HepG2 (cell line): Measurements from ENCODE around the gene RAB40C. TPM values are rescaled to one million over a fixed set of nuclear protein-coding genes. Genes with fewer than 3 reads are reported as not detected.

Experiments used
- ATAC-seq: fragments of 200-7000 bp; cut with Tn5 transposase; 3 replicates; pipeline ENCODE4 v1.9.1; 2020; ENCODE audit warnings: mild to moderate bottlenecking, moderate library complexity
- BruUV-seq: library from RNA; stranded (reverse); fragments of 400-500 nt; replicated peaks from 2 replicates; lab custom pipeline; 2021; lab: Mats Ljungman, UMichigan
- CTCF ChIA-PET: fragments of 300-600 bp; formaldehyde crosslinking; extraction: SDS; loops from one replicate; lab custom pipeline; 2021; ENCODE audit warnings: low total read pairs, inconsistent platforms, low intra/inter-chr PET ratio; lab: Yijun Ruan, JAX
- POLR2A ChIA-PET: fragments of 350-600 bp; sonication (Branson Sonifier 250); formaldehyde crosslinking; loops from one replicate; lab custom pipeline; 2020; ENCODE audit warnings: antibody characterized with exemption, inconsistent platforms; lab: Yijun Ruan, JAX
- DNase-seq: peaks from one replicate; pipeline ENCODE4 v3.0.0-alpha.2; 2015; ENCODE audit warnings: low spot score
- FAIRE-seq: peaks from 3 replicates; lab custom pipeline; 2011; peaks lifted over from hg19 to GRCh38; lab: Jason Lieb, UNC
- H2AFZ ChIP-seq: one replicate; pipeline ENCODE4 v1.6.1; 2011; ENCODE audit warnings: low read length, inconsistent platforms
- H3K27ac ChIP-seq: fragments of 300-600 bp; 3 replicates; pipeline ENCODE4 v1.8.0; 2011; ENCODE audit warnings: mixed run types, mild to moderate bottlenecking, mixed read lengths, low read length, inconsistent platforms; ENCODE audit not compliant: insufficient read depth; ENCODE audit errors: extremely low read length
- H3K27me3 ChIP-seq, 2 experiments: fragments of 200-600 bp in 1 of 2; 2 replicates in 1 of 2; 3 replicates in 1 of 2; pipeline versions ENCODE4 v1.6.0 to v1.8.0; 2011; ENCODE audit warnings: low read length in 2 of 2, mild to moderate bottlenecking in 2 of 2, moderate library complexity in 2 of 2, inconsistent platforms in 1 of 2; ENCODE audit not compliant: insufficient read depth in 2 of 2, control insufficient read depth in 1 of 2
- H3K36me3 ChIP-seq, 2 experiments: fragments of 200-600 bp in 1 of 2; replicated peaks in 1 of 2; 2 replicates in 1 of 2; 3 replicates in 1 of 2; pipeline versions ENCODE4 v1.5.1 to v1.8.0; 2011; ENCODE audit warnings: low read length in 2 of 2, inconsistent platforms in 1 of 2; ENCODE audit not compliant: insufficient read depth in 2 of 2, control insufficient read depth in 1 of 2
- H3K4me1 ChIP-seq: 2 replicates; pipeline ENCODE4 v1.5.1; 2012; ENCODE audit warnings: low read length, inconsistent platforms; ENCODE audit not compliant: insufficient read depth
- H3K4me2 ChIP-seq: 2 replicates; pipeline ENCODE4 v1.6.0; 2011; ENCODE audit warnings: low read depth, low read length, inconsistent platforms
- H3K4me3 ChIP-seq, 3 experiments: fragments of 200-600 bp in 1 of 3; sonication (generic), shearing (Covaris generic) in 1 of 3; replicated peaks in 1 of 3; 2 replicates each; pipeline ENCODE4 v1.5.1; 2011 to 2016; ENCODE audit warnings: low read length in 3 of 3, inconsistent platforms in 2 of 3, low read depth in 2 of 3, mild to moderate bottlenecking in 2 of 3, control low read depth in 1 of 3, mixed read lengths in 1 of 3; ENCODE audit not compliant: insufficient read depth in 1 of 3
- H3K79me2 ChIP-seq: one replicate; pipeline ENCODE4 v1.6.1; 2011; ENCODE audit warnings: low read length, inconsistent platforms; ENCODE audit not compliant: insufficient read depth
- H3K9ac ChIP-seq: 2 replicates; pipeline ENCODE4 v1.6.0; 2011; ENCODE audit warnings: mild to moderate bottlenecking, low read depth, low read length, inconsistent platforms; ENCODE audit not compliant: insufficient read depth
- H3K9me3 ChIP-seq: 2 replicates; pipeline ENCODE4 v1.5.1; 2012; ENCODE audit warnings: mild to moderate bottlenecking, low read length
- H4K20me1 ChIP-seq: 2 replicates; pipeline ENCODE4 v1.6.0; 2011; ENCODE audit warnings: inconsistent platforms, mild to moderate bottlenecking, low read length, moderate library complexity; ENCODE audit not compliant: insufficient read depth
- AGO2 ChIP-seq: fragments of 200-400 bp; formaldehyde crosslinking; optimal IDR thresholded peaks from 2 replicates; pipeline ENCODE3; 2017; ENCODE audit warnings: mild to moderate bottlenecking, low read depth, low read length, moderate library complexity
- FOXK2 ChIP-seq: fragments of 450-650 bp; IDR thresholded peaks from 2 replicates; pipeline ENCODE4 v1.6.1; 2016
- HOXA3 ChIP-seq: sonication (generic); formaldehyde crosslinking; IDR thresholded peaks from 2 replicates; pipeline ENCODE4 v1.5.0; 2020; ENCODE audit warnings: missing genetic modification reagents
- KLF15 ChIP-seq: sonication (generic); formaldehyde crosslinking; IDR thresholded peaks from 2 replicates; pipeline ENCODE4 v1.8.1; 2023; ENCODE audit warnings: borderline replicate concordance, mild to moderate bottlenecking, inconsistent platforms, missing genetic modification reagents, mixed read lengths
- PHF21A ChIP-seq: sonication (generic); formaldehyde crosslinking; IDR thresholded peaks from 2 replicates; pipeline ENCODE4 v1.5.0; 2020; ENCODE audit warnings: mild to moderate bottlenecking, missing genetic modification reagents
- RBFOX2 ChIP-seq: fragments of 200-400 bp; formaldehyde crosslinking; IDR thresholded peaks from 2 replicates; pipeline ENCODE4 v1.6.1; 2017; ENCODE audit warnings: low read depth, mild to moderate bottlenecking, low read length
- SMARCE1 ChIP-seq: fragments of 450-650 bp; IDR thresholded peaks from 2 replicates; pipeline ENCODE4 v1.6.1; 2017; ENCODE audit warnings: borderline replicate concordance
- ZNF468 ChIP-seq: sonication (generic); formaldehyde crosslinking; IDR thresholded peaks from 2 replicates; pipeline ENCODE4 v1.8.0; 2022; ENCODE audit warnings: mild to moderate bottlenecking, moderate library complexity, missing genetic modification reagents
- WGBS: methylation state at CpG from one replicate; pipeline ENCODE4 v1.1.6; 2017; ENCODE audit warnings: low lambda C conversion rate; 5-methylcytosine and 5-hydroxymethylcytosine counted together
- in situ Hi-C: cut with HindIII; loops from 2 replicates; pipeline ENCODE4 v1.10.0; 2017; ENCODE audit warnings: low pct_unique_long_range_greater_than_20kb; ENCODE audit not compliant: extremely low pct_ligation_motif_present
- intact Hi-C: fragments of 100-400 bp; cut with micrococcal nuclease; formaldehyde crosslinking; loops from one replicate; pipeline ENCODE4 v1.10.0; 2022; ENCODE audit not compliant: unreplicated experiment
- polyA plus RNA-seq, 8 experiments: library from polyadenylated mRNA; depleted of rRNA in 3 of 8; stranded (reverse) in 7 of 8; unstranded in 1 of 8; fragments of >200 nt; fragmentation: Illumina TruSeq in 4 of 8; extraction: Trizol in 4 of 8; gene quantifications; 2 replicates each; pipeline versions ENCODE4 v1.2.1 to v1.2.3, GENCODE V29; 2011 to 2016; ENCODE audit warnings: low read depth in 4 of 8, missing spikeins in 1 of 8, mixed read lengths in 1 of 8; ENCODE audit not compliant: insufficient read depth in 1 of 8
- total RNA-seq, 5 experiments: library from RNA; depleted of rRNA; stranded (reverse); fragments of >200 nt; fragmentation: Illumina TruSeq; extraction: Trizol; gene quantifications; 2 replicates each; pipeline ENCODE4 v1.2.3, GENCODE V29; 2016; ENCODE audit warnings: low read depth in 1 of 5
- TF ChIP-seq, protein P1 (sequence below): sonication (generic); formaldehyde crosslinking; IDR thresholded peaks from 2 replicates; pipeline ENCODE4 v1.8.1; 2023; ENCODE audit warnings: missing genetic modification reagents, inconsistent platforms, borderline replicate concordance

Gene RAB40C
- total and polyA plus RNA-seq, 2 of the 13 experiments (the other 11 are each of a cell fraction or from before 2014, with no cell fraction given): 7.7 to 11.5 TPM

- DNase-seq: no peak
- Histone ChIP-seq H2AFZ (no peak overlapping the region), H3K9ac (0 out of 2 replicates have a peak overlapping the region, but pooled peaks have one; percentile 8), H3K4me1 (peaks cover 19% of the 10 kb centered on the region), H4K20me1 (no peaks in the 10 kb centered on the region), H3K4me2 (no peak overlapping the region), H3K79me2 (peaks cover 4% of the 10 kb centered on the region), H3K4me3 (no peak overlapping the region), H3K9me3 (no peaks in the 10 kb centered on the region), H3K36me3 (peaks cover 1 to 5% of the 10 kb centered on the region in 2 experiments; a peak in 1 of 5 replicates), H3K27me3 (no peaks in the 10 kb centered on the region), H3K27ac (no peak overlapping the region)
- ATAC-seq: no peak
- intact Hi-C loops (no loop called here), in situ Hi-C loops (no loop called here)
- no peak for TF ChIP-seq PHF21A (CRISPR knock-in tag)
- TF ChIP-seq FOXK2: no peak
- TF ChIP-seq KLF15 (CRISPR knock-in tag): no peak
- no peak for TF ChIP-seq SMARCE1
- TF ChIP-seq ZNF468 (CRISPR knock-in tag): no peak
- TF ChIP-seq RBFOX2: peak; percentile 48
- TF ChIP-seq, protein P1, sequence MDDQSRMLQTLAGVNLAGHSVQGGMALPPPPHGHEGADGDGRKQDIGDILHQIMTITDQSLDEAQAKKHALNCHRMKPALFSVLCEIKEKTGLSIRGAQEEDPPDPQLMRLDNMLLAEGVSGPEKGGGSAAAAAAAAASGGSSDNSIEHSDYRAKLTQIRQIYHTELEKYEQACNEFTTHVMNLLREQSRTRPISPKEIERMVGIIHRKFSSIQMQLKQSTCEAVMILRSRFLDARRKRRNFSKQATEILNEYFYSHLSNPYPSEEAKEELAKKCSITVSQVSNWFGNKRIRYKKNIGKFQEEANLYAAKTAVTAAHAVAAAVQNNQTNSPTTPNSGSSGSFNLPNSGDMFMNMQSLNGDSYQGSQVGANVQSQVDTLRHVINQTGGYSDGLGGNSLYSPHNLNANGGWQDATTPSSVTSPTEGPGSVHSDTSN: no peak
- 0 out of 2 replicates have a peak, but pooled peaks have one; percentile 2 for TF ChIP-seq HOXA3 (CRISPR knock-in tag)
- TF ChIP-seq AGO2: peak; percentile 52
- WGBS: 91% methylated on average over 17 of the region's 36 CpGs
- ChIA-PET POLR2A (interaction anchor here (1.4 kb wide), 1 partner anchor 42 kb away, joined by 3 read pairs; no protein-coding TSS in a partner anchor), CTCF (no interaction called here)
- BruUV-seq: no TSS peak
- no peak for FAIRE-seq
These were observed 14.3 kb upstream of the RAB40C start for GRCh38 chr16:575354-576196.
